Ovary (tissue), 9 donors: ENCODE measurements around the gene SH3RF1. TPM values are rescaled to one million over a fixed set of nuclear protein-coding genes. Genes with fewer than 3 reads are reported as not detected.

Experiments
- DNase-seq, 5 donors: peaks; one replicate each; pipeline ENCODE4 v3.0.0-alpha.2; 2019 to 2020
- H3K27ac ChIP-seq, 2 donors: fragments of 200-600 bp; one replicate each; pipeline versions ENCODE4 v1.5.1 to v1.8.0; 2019 to 2022
- H3K27me3 ChIP-seq: fragments of 200-600 bp; one replicate; pipeline ENCODE4 v1.8.0; 2022
- H3K36me3 ChIP-seq: fragments of 200-600 bp; sonication (generic); one replicate; pipeline ENCODE4 v1.5.1; 2019
- H3K4me1 ChIP-seq: one replicate; pipeline ENCODE4 v1.8.1; 2013; ENCODE audit warnings: mild to moderate bottlenecking, moderate library complexity; ENCODE audit not compliant: insufficient read depth
- H3K4me3 ChIP-seq: fragments of 200-600 bp; sonication (generic); one replicate; pipeline ENCODE4 v1.5.1; 2017
- H3K9me3 ChIP-seq, 2 donors: fragments of 200-600 bp in 1 of 2; sonication (generic) in 1 of 2; one replicate each; pipeline versions ENCODE4 v1.5.1 to v1.8.1; 2013 to 2019; ENCODE audit warnings: mild to moderate bottlenecking in 1 of 2, moderate library complexity in 1 of 2
- EP300 ChIP-seq: sonication (generic); formaldehyde crosslinking; IDR thresholded peaks from one replicate; pipeline ENCODE4 v1.6.1; 2017; ENCODE audit warnings: antibody characterized with exemption
- POLR2A ChIP-seq: fragments of 450-650 bp; IDR thresholded peaks from one replicate; pipeline ENCODE4 v1.6.1; 2017; ENCODE audit warnings: antibody characterized with exemption, mild to moderate bottlenecking, moderate library complexity
- WGBS, 3 donors: extraction: QIAGEN DNeasy Blood & Tissue Kit in 1 of 3; methylation state at CpG; one replicate each; pipeline versions ENCODE4 v1.1.5 to v1.1.7; 2013 to 2017; 5-methylcytosine and 5-hydroxymethylcytosine counted together
- intact Hi-C, 4 donors: fragments of 100-400 bp; cut with DNase I; formaldehyde crosslinking; loops; one replicate each; pipeline versions ENCODE4 v1.11.0 to v1.15.1; 2022 to 2023
- polyA plus RNA-seq, 2 donors: library from polyadenylated mRNA; stranded (reverse); fragments of 200-250 nt in 1 of 2; fragments of 350-450 nt in 1 of 2; fragmentation: Illumina TruSeq in 1 of 2; extraction: RNeasy Lipid Tissue Mini Kit (QIAGEN cat#74804) in 1 of 2; gene quantifications; one replicate each; pipeline ENCODE4 v1.2.3, GENCODE V29; 2013 to 2014
- total RNA-seq, 7 donors: library from RNA; depleted of rRNA in 2 of 7; stranded (reverse); fragments of >200 nt in 2 of 7; fragmentation: NEBNext Ultra II Directional in 3 of 7; extraction: Animal tissue kit (Norgen Biotek cat#: 25700) in 3 of 7; gene quantifications; one replicate each; pipeline versions ENCODE4 v1.1.0 to v1.2.4, GENCODE V29; 2016 to 2023
- TF ChIP-seq, protein P1 (sequence below), 3 donors: fragments of 450-650 bp in 2 of 3; fragments of 200-600 bp in 1 of 3; IDR thresholded peaks; one replicate each; pipeline versions ENCODE4 v1.5.1 to v1.8.0; 2016 to 2022; ENCODE audit warnings: antibody characterized with exemption in 3 of 3, mild to moderate bottlenecking in 1 of 3
- donor health status: DM: no; HTN: no; CAD: no; lungs with moderate emphysema.
- donor health status: DM: no; HTN: no; CAD: no.
- donor health status: Bipolar disorder and iron deficiency.
- donor health status: DM: yes; HTN: yes; CAD: no.
- donor health status: DM: no; HTN: no; CAD: no.
- donor health status: DM: yes; HTN: yes; CAD: no.

The SH3RF1 gene
- total and polyA plus RNA-seq, 9 donors, result 8.2 to 32.6 (median 22.3) TPM

DNA sequence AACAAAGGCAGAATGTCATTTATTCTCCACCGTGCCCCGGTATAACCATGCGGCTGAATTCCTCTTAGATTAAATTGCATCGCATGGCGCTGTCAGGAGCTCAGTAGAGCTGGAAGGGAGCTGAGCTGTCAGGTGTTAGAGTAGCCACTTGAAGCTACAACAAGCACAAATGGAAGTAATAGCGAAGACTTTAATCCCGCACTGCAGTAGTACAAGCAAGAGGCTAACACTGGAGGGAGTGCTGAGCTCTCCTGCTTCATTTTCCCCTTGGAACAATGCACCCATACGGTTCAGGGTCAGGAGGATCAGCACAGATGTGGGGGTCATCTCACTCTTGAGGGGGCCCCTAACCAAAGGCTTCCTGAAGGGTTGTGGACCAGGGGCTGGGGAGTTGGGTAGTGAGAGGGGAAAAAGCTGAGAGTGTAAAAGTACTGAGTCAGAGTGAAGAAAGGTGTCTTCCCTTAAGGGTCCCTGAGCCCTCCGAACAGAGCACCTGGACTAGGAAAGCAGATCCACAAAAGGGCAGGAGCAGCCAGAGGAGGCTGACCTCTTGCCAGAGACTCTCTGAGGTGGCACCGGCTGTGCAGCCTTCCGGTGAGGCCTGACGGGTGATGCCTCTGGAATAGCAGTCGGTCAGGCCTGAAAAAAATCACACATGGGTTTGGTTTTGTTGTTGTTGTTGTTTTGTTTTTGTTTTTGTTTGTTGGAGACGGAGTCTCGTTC, 224.7 kb downstream of the SH3RF1 start:
- Histone ChIP-seq H3K4me1 (peaks cover 4% of the 10 kb centered on the region), H3K9me3 (no peaks in the 10 kb centered on the region), H3K36me3 (no peaks in the 10 kb centered on the region), H3K4me3 (no peak overlapping the region), H3K27ac (no peak overlapping the region), H3K27me3 (no peaks in the 10 kb centered on the region)
- DNase-seq, result no peak
- WGBS, 3 donors, result 79 to 84% (median 81%) methylated on average over 15 of the region's 15 CpGs
- intact Hi-C loops, result no loop called here
- TF ChIP-seq EP300, result no peak
- no peak for TF ChIP-seq POLR2A
- TF ChIP-seq, protein P1, sequence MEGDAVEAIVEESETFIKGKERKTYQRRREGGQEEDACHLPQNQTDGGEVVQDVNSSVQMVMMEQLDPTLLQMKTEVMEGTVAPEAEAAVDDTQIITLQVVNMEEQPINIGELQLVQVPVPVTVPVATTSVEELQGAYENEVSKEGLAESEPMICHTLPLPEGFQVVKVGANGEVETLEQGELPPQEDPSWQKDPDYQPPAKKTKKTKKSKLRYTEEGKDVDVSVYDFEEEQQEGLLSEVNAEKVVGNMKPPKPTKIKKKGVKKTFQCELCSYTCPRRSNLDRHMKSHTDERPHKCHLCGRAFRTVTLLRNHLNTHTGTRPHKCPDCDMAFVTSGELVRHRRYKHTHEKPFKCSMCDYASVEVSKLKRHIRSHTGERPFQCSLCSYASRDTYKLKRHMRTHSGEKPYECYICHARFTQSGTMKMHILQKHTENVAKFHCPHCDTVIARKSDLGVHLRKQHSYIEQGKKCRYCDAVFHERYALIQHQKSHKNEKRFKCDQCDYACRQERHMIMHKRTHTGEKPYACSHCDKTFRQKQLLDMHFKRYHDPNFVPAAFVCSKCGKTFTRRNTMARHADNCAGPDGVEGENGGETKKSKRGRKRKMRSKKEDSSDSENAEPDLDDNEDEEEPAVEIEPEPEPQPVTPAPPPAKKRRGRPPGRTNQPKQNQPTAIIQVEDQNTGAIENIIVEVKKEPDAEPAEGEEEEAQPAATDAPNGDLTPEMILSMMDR (IDR thresholded peaks at IDR 0.05), result no peak

DNA sequence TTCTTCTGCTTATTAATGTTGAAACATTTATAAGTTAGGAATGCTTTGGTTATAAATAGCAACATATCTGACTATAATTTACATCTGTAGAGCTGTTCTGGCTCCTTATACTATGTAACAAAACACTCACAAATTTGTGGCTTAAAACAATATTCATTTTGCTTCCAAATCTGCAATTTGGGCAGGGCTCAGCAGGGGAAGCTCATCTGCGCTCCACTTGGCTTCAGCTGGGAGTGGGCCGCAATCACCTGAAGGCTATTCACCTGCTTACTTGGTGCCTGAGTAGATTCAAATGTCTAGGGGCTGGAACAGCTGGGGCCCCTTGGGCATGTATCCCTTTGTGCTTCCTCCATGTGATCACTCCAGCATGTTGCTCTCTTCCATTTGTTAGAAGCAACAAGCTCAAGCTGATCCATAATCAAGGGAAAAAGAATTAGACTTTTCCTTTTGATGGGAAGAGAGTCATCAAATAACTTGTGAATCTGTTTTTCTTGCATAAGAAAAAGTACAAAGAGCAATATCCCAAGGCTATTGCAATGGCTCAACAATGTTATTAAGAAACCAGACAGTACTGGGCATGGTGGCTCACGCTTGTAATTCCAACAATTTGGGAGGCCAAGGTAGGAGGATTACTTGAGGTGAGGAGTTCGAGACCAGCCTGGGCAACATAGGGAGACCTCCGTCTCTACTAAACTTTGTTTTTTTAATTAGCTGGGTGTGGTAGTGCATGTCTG, 225.9 kb downstream of the SH3RF1 start:
- Histone ChIP-seq H3K36me3 (no peaks in the 10 kb centered on the region), H3K9me3 (no peaks in the 10 kb centered on the region), H3K4me3 (no peak overlapping the region), H3K4me1 (no peaks in the 10 kb centered on the region), H3K27me3 (no peaks in the 10 kb centered on the region), H3K27ac (no peak overlapping the region)
- intact Hi-C loops, result no loop called here
- WGBS, 3 donors, result 82 to 95% (median 88%) methylated on average over 5 of the region's 5 CpGs
- no peak for DNase-seq
- TF ChIP-seq, protein P1 (IDR thresholded peaks at IDR 0.05), result no peak
- TF ChIP-seq EP300 (no peak), POLR2A (no peak)
